ENCODE measurements around the gene ATP6AP2.
"Not testable (repeated sequence)": the region's sequence is repeated elsewhere in the genome, so short reads cannot be mapped to it uniquely, and the experiment has no call there.

The ATP6AP2 gene

DNA sequence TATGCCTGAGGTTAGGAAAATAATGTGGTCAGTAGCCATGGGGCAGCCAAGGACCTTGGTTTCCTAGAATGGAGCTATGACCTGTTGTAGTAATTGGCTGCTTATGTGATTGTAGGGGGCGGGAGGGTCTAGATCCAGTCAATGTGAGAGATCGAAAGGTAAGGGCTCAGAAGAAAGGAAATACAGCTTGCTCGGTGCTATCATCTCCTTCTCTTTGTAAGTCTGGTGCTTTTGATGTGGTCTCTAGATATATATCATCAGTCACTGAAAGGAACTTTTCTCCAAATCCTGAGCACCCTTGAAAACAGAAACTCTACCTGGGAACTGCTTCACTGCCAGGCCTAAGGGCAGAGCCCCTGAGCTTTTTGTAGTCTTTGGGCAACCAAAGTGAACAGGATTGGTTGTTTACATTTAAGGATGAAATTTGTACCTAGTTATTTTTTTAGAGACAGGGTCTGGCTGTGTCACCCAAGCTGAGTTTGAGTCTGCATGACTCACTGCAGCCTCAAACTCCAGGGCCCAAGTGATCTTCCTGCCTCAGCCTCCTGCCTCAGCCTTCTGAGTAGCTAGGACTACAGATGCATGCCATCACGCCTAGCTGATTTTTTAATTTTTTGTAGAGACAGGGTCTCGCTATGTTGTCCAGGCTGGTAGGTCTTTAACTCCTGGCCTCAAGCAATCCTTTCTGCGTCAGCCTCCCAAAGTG is 9.0 kb downstream of the ATP6AP2 start:
- not testable (repeated sequence) for H3K23ac ChIP-seq (ENCODE audit: low read length); H4K5ac ChIP-seq (ENCODE audit: low read length); H3K27ac ChIP-seq (ENCODE audit: low read depth, low read length); H3K4me2 ChIP-seq (ENCODE audit: low read length); H3K9ac ChIP-seq (ENCODE audit: low read length); DNase-seq; H4K8ac ChIP-seq (ENCODE audit: low read depth, low read length); H3K4me1 ChIP-seq (ENCODE audit: control insufficient read depth, low read depth, low read length); H3K4me3 ChIP-seq (ENCODE audit: low read length); H2AK5ac ChIP-seq (ENCODE audit: low read length); H2BK5ac ChIP-seq (ENCODE audit: low read length); H3K56ac ChIP-seq (ENCODE audit: low read length); H3K18ac ChIP-seq (ENCODE audit: low read length); H3K27me3 ChIP-seq (ENCODE audit: insufficient read depth, low read length, poor library complexity); H3K79me2 ChIP-seq (ENCODE audit: control insufficient read depth, insufficient read depth, low read length); H3K79me1 ChIP-seq (ENCODE audit: low read length); H2BK15ac ChIP-seq (replicated peaks; ENCODE audit: low read depth); H2BK120ac ChIP-seq (ENCODE audit: low read depth, low read length); H3K36me3 ChIP-seq (ENCODE audit: control insufficient read depth, insufficient read depth, low read length); H3K4ac ChIP-seq (ENCODE audit: low read depth, low read length)
- no CpG with 5 or more reads among the region's 6 CpGs for WGBS (ENCODE audit: extremely low coverage, insufficient coverage, low lambda C conversion rate)

- Histone ChIP-seq H4K8ac (ENCODE audit: low read depth, low read length) (no peak overlapping the region), H3K36me3 (ENCODE audit: control insufficient read depth, insufficient read depth, low read length) (no peaks in the 10 kb centered on the region), H3K79me1 (ENCODE audit: low read length) (no peaks in the 10 kb centered on the region), H4K5ac (ENCODE audit: low read length) (no peak overlapping the region), H2BK120ac (ENCODE audit: low read depth, low read length) (no peak overlapping the region), H3K23ac (ENCODE audit: low read length) (no peak overlapping the region), H2AK5ac (ENCODE audit: low read length) (no peak overlapping the region), H3K79me2 (ENCODE audit: control insufficient read depth, insufficient read depth, low read length) (no peaks in the 10 kb centered on the region), H3K18ac (ENCODE audit: low read length) (no peak overlapping the region), H3K56ac (ENCODE audit: low read length) (no peak overlapping the region), H3K9ac (ENCODE audit: low read length) (no peak overlapping the region), H3K4me1 (ENCODE audit: control insufficient read depth, low read depth, low read length) (no peaks in the 10 kb centered on the region), H3K4me2 (ENCODE audit: low read length) (no peak overlapping the region), H2BK5ac (ENCODE audit: low read length) (no peak overlapping the region), H3K27me3 (ENCODE audit: insufficient read depth, low read length, poor library complexity) (no peaks in the 10 kb centered on the region), H3K4ac (ENCODE audit: low read depth, low read length) (no peak overlapping the region), H2BK15ac (replicated peaks; ENCODE audit: low read depth) (no peak overlapping the region), H3K4me3 (ENCODE audit: low read length) (no peak overlapping the region), H3K27ac (ENCODE audit: low read depth, low read length) (no peak overlapping the region)
- no peak for DNase-seq
- no CpG with 5 or more reads among the region's 6 CpGs for WGBS (ENCODE audit: extremely low coverage, insufficient coverage, low lambda C conversion rate)
Measured at GRCh38 chrX:40603446-40603845, 22.7 kb downstream of the ATP6AP2 start.

DNA sequence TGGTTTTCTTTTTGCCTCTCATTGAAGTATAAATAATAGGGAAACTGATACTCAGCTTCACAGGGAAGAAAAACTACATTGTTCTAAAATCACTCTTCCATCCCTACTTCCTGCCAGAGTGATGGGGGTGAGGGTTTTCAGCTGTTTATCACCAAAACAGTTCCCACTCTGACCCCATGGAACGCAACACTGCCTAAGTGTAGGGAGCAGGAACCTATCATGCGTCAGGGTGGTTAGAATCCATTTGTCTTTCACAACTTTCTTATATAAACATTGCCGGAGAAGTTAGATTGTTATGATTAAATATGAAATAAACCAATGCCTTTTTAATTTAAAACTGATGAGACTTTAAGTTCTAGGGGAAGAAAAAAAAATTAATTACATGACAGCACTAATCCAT is 26.6 kb downstream of the ATP6AP2 start:
- H4K8ac ChIP-seq (ENCODE audit: low read depth, low read length), result no peak overlapping the region
- H3K18ac ChIP-seq (ENCODE audit: low read length), result no peak overlapping the region
- H2AK5ac ChIP-seq (ENCODE audit: low read length), result no peak overlapping the region
- H3K9ac ChIP-seq (ENCODE audit: low read length), result no peak overlapping the region
- H3K23ac ChIP-seq (ENCODE audit: low read length), result no peak overlapping the region
- no peak overlapping the region for H2BK15ac ChIP-seq (replicated peaks; ENCODE audit: low read depth)
- H3K27me3 ChIP-seq (ENCODE audit: insufficient read depth, low read length, poor library complexity), result no peaks in the 10 kb centered on the region
- H3K4ac ChIP-seq (ENCODE audit: low read depth, low read length), result no peak overlapping the region
- H3K4me2 ChIP-seq (ENCODE audit: low read length), result no peak overlapping the region
- H3K79me1 ChIP-seq (ENCODE audit: low read length), result no peaks in the 10 kb centered on the region
- H3K56ac ChIP-seq (ENCODE audit: low read length), result no peak overlapping the region
- no peak overlapping the region for H2BK5ac ChIP-seq (ENCODE audit: low read length)
- no peak overlapping the region for H3K27ac ChIP-seq (ENCODE audit: low read depth, low read length)
- no peak overlapping the region for H2BK120ac ChIP-seq (ENCODE audit: low read depth, low read length)
- WGBS (ENCODE audit: extremely low coverage, insufficient coverage, low lambda C conversion rate), result no CpG with 5 or more reads among the region's 3 CpGs
- H3K4me3 ChIP-seq (ENCODE audit: low read length), result no peak overlapping the region
- DNase-seq, result no peak
- no peak overlapping the region for H4K5ac ChIP-seq (ENCODE audit: low read length)
- H3K79me2 ChIP-seq (ENCODE audit: control insufficient read depth, insufficient read depth, low read length), result no peaks in the 10 kb centered on the region
- no peaks in the 10 kb centered on the region for H3K36me3 ChIP-seq (ENCODE audit: control insufficient read depth, insufficient read depth, low read length)
- no peaks in the 10 kb centered on the region for H3K4me1 ChIP-seq (ENCODE audit: control insufficient read depth, low read depth, low read length)

GRCh38 chrX:40612511-40612910 is 31.7 kb downstream of the ATP6AP2 start:
- Histone ChIP-seq H3K56ac (ENCODE audit: low read length) (no peak overlapping the region), H3K9ac (ENCODE audit: low read length) (no peak overlapping the region), H2BK120ac (ENCODE audit: low read depth, low read length) (no peak overlapping the region), H3K18ac (ENCODE audit: low read length) (no peak overlapping the region), H3K27me3 (ENCODE audit: insufficient read depth, low read length, poor library complexity) (no peaks in the 10 kb centered on the region), H4K5ac (ENCODE audit: low read length) (no peak overlapping the region), H3K36me3 (ENCODE audit: control insufficient read depth, insufficient read depth, low read length) (no peaks in the 10 kb centered on the region), H2AK5ac (ENCODE audit: low read length) (no peak overlapping the region), H3K4me1 (ENCODE audit: control insufficient read depth, low read depth, low read length) (no peaks in the 10 kb centered on the region), H2BK15ac (replicated peaks; ENCODE audit: low read depth) (no peak overlapping the region), H3K4me3 (ENCODE audit: low read length) (no peak overlapping the region), H3K23ac (ENCODE audit: low read length) (no peak overlapping the region), H3K4ac (ENCODE audit: low read depth, low read length) (no peak overlapping the region), H2BK5ac (ENCODE audit: low read length) (no peak overlapping the region), H3K79me2 (ENCODE audit: control insufficient read depth, insufficient read depth, low read length) (no peaks in the 10 kb centered on the region), H3K79me1 (ENCODE audit: low read length) (no peaks in the 10 kb centered on the region), H3K4me2 (ENCODE audit: low read length) (no peak overlapping the region), H4K8ac (ENCODE audit: low read depth, low read length) (no peak overlapping the region), H3K27ac (ENCODE audit: low read depth, low read length) (no peak overlapping the region)
- no peak for DNase-seq
- no CpG with 5 or more reads among the region's 4 CpGs for WGBS (ENCODE audit: extremely low coverage, insufficient coverage, low lambda C conversion rate)

- Histone ChIP-seq H4K5ac (ENCODE audit: low read length) (no peak overlapping the region), H3K27me3 (ENCODE audit: insufficient read depth, low read length, poor library complexity) (no peaks in the 10 kb centered on the region), H3K4me3 (ENCODE audit: low read length) (no peak overlapping the region), H3K56ac (ENCODE audit: low read length) (no peak overlapping the region), H3K4ac (ENCODE audit: low read depth, low read length) (no peak overlapping the region), H3K18ac (ENCODE audit: low read length) (no peak overlapping the region), H3K9ac (ENCODE audit: low read length) (no peak overlapping the region), H3K36me3 (ENCODE audit: control insufficient read depth, insufficient read depth, low read length) (no peaks in the 10 kb centered on the region), H3K23ac (ENCODE audit: low read length) (no peak overlapping the region), H3K79me1 (ENCODE audit: low read length) (no peaks in the 10 kb centered on the region), H4K8ac (ENCODE audit: low read depth, low read length) (no peak overlapping the region), H3K79me2 (ENCODE audit: control insufficient read depth, insufficient read depth, low read length) (no peaks in the 10 kb centered on the region), H2AK5ac (ENCODE audit: low read length) (no peak overlapping the region), H2BK15ac (replicated peaks; ENCODE audit: low read depth) (no peak overlapping the region), H3K27ac (ENCODE audit: low read depth, low read length) (no peak overlapping the region), H2BK120ac (ENCODE audit: low read depth, low read length) (no peak overlapping the region), H2BK5ac (ENCODE audit: low read length) (no peak overlapping the region), H3K4me1 (ENCODE audit: control insufficient read depth, low read depth, low read length) (no peaks in the 10 kb centered on the region), H3K4me2 (ENCODE audit: low read length) (no peak overlapping the region)
- no peak for DNase-seq
- no CpG with 5 or more reads among the region's 9 CpGs for whole genome bisulfite sequencing (ENCODE audit: extremely low coverage, insufficient coverage, low lambda C conversion rate)
Measured at GRCh38 chrX:40615976-40616375, 35.2 kb downstream of the ATP6AP2 start.

GRCh38 chrX:40617566-40617965 is 36.8 kb downstream of the ATP6AP2 start:
- DNase-seq, result no peak
- H3K56ac ChIP-seq (ENCODE audit: low read length), result no peak overlapping the region
- H3K4ac ChIP-seq (ENCODE audit: low read depth, low read length), result no peak overlapping the region
- no peak overlapping the region for H3K4me3 ChIP-seq (ENCODE audit: low read length)
- no peak overlapping the region for H3K18ac ChIP-seq (ENCODE audit: low read length)
- no peaks in the 10 kb centered on the region for H3K79me1 ChIP-seq (ENCODE audit: low read length)
- H3K9ac ChIP-seq (ENCODE audit: low read length), result no peak overlapping the region
- no peak overlapping the region for H4K8ac ChIP-seq (ENCODE audit: low read depth, low read length)
- H2BK120ac ChIP-seq (ENCODE audit: low read depth, low read length), result no peak overlapping the region
- no peaks in the 10 kb centered on the region for H3K4me1 ChIP-seq (ENCODE audit: control insufficient read depth, low read depth, low read length)
- no peak overlapping the region for H2BK15ac ChIP-seq (replicated peaks; ENCODE audit: low read depth)
- no peak overlapping the region for H3K27ac ChIP-seq (ENCODE audit: low read depth, low read length)
- H4K5ac ChIP-seq (ENCODE audit: low read length), result no peak overlapping the region
- H3K27me3 ChIP-seq (ENCODE audit: insufficient read depth, low read length, poor library complexity), result no peaks in the 10 kb centered on the region
- no peak overlapping the region for H2BK5ac ChIP-seq (ENCODE audit: low read length)
- no peaks in the 10 kb centered on the region for H3K79me2 ChIP-seq (ENCODE audit: control insufficient read depth, insufficient read depth, low read length)
- no peak overlapping the region for H2AK5ac ChIP-seq (ENCODE audit: low read length)
- no CpG with 5 or more reads among the region's 7 CpGs for WGBS (ENCODE audit: extremely low coverage, insufficient coverage, low lambda C conversion rate)
- no peak overlapping the region for H3K23ac ChIP-seq (ENCODE audit: low read length)
- no peaks in the 10 kb centered on the region for H3K36me3 ChIP-seq (ENCODE audit: control insufficient read depth, insufficient read depth, low read length)
- no peak overlapping the region for H3K4me2 ChIP-seq (ENCODE audit: low read length)
